Stimulated activated CD4-positive, alpha-beta T cell treated with anti-CD3 and anti-CD28 coated beads, Interleukin-1b, Interleukin-23, amount 100 ng/mL, for 24 hours (primary cell): Measurements from ENCODE around the gene ZNF260.

ENCODE experiments used
- DNase-seq, 4 experiments: peaks; one replicate each; pipeline ENCODE4 v3.0.0-alpha.2; 2020; ENCODE audit warnings: low read depth in 4 of 4, low spot score in 1 of 4

The ZNF260 gene

DNA sequence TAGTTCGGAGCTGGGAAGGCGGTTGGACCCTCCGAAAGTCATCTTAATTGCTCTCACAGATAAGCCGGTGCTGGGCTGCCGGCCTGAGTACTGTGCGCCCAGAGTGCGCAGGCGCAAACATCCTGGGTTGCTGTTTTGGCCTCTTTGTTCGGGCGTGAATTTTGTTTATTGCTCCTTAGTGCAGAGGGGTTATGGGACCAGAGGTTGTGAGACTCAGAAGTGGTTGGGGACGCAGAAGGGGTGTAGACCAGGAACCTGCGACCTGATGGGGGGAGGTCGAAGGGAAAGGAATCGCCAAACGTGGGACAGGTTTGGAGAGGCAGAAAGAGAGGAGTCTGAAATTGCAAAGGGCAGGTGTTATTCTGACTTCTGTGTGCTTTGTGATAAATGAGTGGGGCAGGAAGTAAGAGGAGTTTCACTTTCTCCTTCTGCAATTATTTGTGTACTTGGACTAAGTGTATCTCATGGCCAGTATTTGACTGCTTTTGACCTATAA, 38.1 kb downstream of the ZNF260 start:
- peak; percentile 36 to 54 (median 44) for DNase-seq

DNA sequence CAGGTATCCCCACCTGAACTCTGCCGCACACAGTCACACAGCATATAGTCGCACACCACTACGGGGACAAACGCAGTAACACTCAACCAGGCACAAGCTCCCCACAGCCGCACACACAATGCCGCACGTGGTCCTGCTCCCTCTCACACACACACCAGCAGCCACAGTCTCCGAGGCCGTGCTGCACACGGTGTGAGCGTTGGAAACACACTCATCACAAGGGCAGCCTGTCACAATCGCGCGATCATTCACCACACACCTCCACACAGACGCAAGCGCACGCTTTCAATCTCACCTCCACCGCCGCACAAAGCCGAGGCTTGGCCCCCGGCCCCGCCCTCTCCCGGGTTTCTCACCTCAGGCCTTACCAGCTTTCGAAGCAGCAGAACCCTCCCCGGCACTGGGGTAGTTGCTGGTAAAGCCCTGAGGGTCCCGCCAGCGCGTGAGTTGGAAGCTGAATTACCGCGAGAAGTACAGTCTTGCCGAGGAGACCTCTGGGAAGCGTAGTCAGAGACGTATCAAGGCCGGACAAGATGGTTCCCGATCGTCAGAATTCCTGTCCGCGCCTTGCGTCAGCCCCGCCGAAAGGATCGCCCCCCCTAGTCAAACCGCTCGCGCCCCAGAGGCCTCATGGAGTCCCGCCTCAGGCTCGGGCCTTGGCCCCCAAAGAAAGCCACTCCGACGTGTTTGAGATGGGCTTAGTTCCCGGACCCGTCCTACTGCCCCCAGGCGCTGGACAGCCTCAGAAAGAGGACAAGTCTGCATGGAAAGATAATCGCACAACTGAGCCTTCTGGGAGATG, 38.8 kb downstream of the ZNF260 start, which contains the start of gene ZNF566:
Gene ZNF566 (minus strand): TSS at position 444 of the 802 bp plus-strand sequence. CDS start 13,004 bp downstream, outside the sequence.
- peak; percentile 79 to 91 (median 84) for DNase-seq

DNA sequence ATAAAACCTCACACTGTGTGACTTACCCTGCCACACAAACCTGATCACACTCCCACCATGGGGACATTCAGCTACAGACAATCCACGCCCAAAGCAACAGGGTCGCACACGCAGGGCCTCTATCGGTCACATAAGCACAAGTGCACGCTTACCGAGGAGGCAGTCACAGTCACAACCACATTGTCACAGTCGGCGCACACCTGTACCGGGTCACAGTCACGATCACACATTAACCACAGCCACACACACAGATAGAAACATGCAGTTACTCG, 39.3 kb downstream of the ZNF260 start:
- peak in 3 of 4 experiments; percentile 6 to 32 (median 28) for DNase-seq

DNA sequence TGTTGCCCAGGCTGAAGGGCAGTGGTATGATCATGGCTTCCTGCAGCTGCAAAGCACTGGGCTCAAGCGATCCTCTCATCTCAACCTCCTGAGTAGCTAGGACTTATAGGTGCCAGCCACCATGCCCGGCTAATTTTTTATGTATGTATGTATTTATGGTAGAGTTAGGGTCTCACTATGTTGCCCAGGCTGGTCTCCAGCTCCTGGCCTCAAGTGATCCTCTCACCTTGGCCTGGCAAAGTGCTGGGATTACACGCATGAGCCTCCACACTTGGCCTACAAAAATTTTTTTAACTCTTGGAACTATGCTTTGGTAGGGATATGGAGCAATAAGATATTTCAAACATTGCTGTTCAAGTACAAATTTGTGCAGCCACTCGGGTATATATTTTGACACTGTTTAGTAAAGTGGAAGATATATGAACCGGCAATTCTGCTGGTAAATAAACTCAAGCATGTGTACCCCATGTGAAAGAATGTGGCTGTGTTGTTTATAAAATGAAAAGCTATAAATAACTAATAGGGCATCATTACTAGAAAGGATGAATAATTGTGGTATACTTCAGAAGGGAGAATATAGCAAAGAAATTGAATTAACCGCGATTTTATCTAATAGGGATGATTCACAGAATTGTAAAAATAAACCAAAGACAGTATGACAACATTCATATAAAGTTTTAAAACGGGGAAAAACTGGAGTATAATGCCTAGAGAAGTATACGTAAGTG, 39.8 kb downstream of the ZNF260 start:
- DNase-seq: no peak

DNA sequence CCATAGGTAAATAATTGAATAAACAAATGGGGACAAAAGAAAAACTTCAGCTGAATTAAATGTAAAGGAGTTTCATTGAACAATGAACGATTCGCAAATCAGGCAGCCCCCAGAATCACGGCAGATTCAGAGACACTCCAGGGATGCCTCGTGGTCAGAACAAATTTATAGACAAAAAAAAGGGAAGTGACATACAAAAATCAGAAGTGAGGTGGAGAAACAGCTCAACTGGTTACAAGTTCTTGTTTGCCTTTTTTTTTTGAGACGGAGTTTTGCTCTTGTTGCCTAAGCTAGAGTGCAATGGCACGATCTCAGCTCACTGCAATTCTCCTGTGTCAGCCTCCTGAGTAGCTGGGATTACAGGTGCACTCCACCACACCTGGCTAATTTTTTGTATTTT, 44.4 kb downstream of the ZNF260 start:
- no peak for DNase-seq

DNA sequence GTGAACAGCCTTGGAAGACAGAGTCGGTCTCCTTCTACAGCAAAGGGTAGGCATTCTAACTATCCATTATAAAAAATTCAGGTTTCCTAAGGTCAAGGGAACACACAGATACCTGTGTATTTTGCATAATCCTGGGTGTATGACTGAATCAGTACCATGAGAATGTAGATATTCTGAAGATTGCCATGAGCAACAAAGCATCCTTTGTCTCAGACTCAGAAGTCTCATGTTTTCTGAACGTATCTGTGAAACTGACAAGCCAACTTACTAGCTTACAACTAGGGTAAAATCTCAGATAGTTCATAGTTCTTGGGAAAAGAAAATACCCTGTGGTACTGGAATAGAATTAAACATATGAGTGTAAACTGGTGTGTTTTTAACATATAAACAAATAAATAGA, 45.2 kb downstream of the ZNF260 start:
- no peak for DNase-seq
